Right lobe of liver (tissue), 6 donors: ENCODE measurements around the gene TMOD1. TPM values are rescaled to one million over a fixed set of nuclear protein-coding genes. Genes with fewer than 3 reads are reported as not detected.

ENCODE experiments used
- ATAC-seq, 4 donors: fragments of 200-7000 bp; cut with Tn5 transposase; one replicate each; pipeline ENCODE4 v1.9.1; 2020; ENCODE audit warnings: mild to moderate bottlenecking in 4 of 4, moderate library complexity in 4 of 4
- DNase-seq, 3 donors: peaks; one replicate each; pipeline ENCODE4 v3.0.0-alpha.2; 2020
- H3K27ac ChIP-seq, 3 donors: fragments of 200-600 bp; one replicate each; pipeline ENCODE4 v1.8.0; 2022
- H3K27me3 ChIP-seq, 2 donors: fragments of 200-600 bp; one replicate each; pipeline ENCODE4 v1.8.0; 2022
- H3K36me3 ChIP-seq, 4 donors: fragments of 200-600 bp; sonication (generic) in 1 of 4; one replicate each; pipeline versions ENCODE4 v1.5.1 to v1.8.0; 2017 to 2022; ENCODE audit warnings: control low read depth in 1 of 4
- H3K4me1 ChIP-seq, 4 donors: fragments of 200-600 bp; sonication (generic) in 1 of 4; one replicate each; pipeline versions ENCODE4 v1.5.1 to v1.8.0; 2017 to 2022; ENCODE audit warnings: control low read depth in 1 of 4
- H3K4me3 ChIP-seq, 3 donors: fragments of 200-600 bp; one replicate each; pipeline ENCODE4 v1.8.0; 2022
- H3K9me3 ChIP-seq, 4 donors: fragments of 200-600 bp; sonication (generic) in 1 of 4; one replicate each; pipeline versions ENCODE4 v1.5.1 to v1.8.0; 2017 to 2022; ENCODE audit warnings: control low read depth in 1 of 4
- CTCF ChIP-seq, 4 donors: fragments of 200-600 bp in 3 of 4; fragments of 450-650 bp in 1 of 4; IDR thresholded peaks; one replicate each; pipeline versions ENCODE4 v1.5.1 to v1.8.0; 2016 to 2022; ENCODE audit warnings: antibody characterized with exemption in 4 of 4, mild to moderate bottlenecking in 2 of 4
- POLR2A ChIP-seq: fragments of 450-650 bp; IDR thresholded peaks from one replicate; pipeline ENCODE4 v1.6.1; 2017; ENCODE audit warnings: antibody characterized with exemption, mild to moderate bottlenecking
- WGBS: methylation state at CpG from one replicate; pipeline ENCODE4 v1.1.6; 2018; ENCODE audit warnings: low coverage, low lambda C conversion rate; ENCODE audit not compliant: insufficient coverage; ENCODE audit errors: missing lambda C conversion rate; 5-methylcytosine and 5-hydroxymethylcytosine counted together
- intact Hi-C, 2 donors: fragments of 100-400 bp; cut with DNase I; formaldehyde crosslinking; loops; one replicate each; pipeline versions ENCODE4 v1.11.2 to v1.14.1; 2022
- total RNA-seq, 6 experiments: library from RNA; depleted of rRNA in 2 of 6; stranded (reverse); fragments of >200 nt in 2 of 6; fragmentation: NEBNext Ultra II Directional in 3 of 6; extraction: Animal tissue kit (Norgen Biotek cat#: 25700) in 3 of 6; gene quantifications; one replicate each; pipeline versions ENCODE4 v1.1.0 to v1.2.4, GENCODE V29; 2016 to 2023
- donor health status: DM: no; HTN: yes; CAD: no.
- donor health status: DM: no; HTN: no; CAD: no.
- donor health status: DM: no; HTN: no; CAD: no.
- donor health status: DM: no; HTN: yes; CAD: no.
- donor health status: DM: no; HTN: yes; CAD: no.

TMOD1 gene
- total RNA-seq, 6 experiments from 2014 or later = 5.9 to 14.3 (median 12.7) TPM

GRCh38 chr9:97636903-97637302, 135.4 kb downstream of the TMOD1 start:
- Histone ChIP-seq H3K9me3 (no peaks in the 10 kb centered on the region), H3K4me3 (no peak overlapping the region), H3K36me3 (peaks cover 0 to 13% (median 0%) of the 10 kb centered on the region in 4 donors), H3K4me1 (peaks cover 0 to 34% (median 9%) of the 10 kb centered on the region in 4 donors), H3K27ac (no peak overlapping the region), H3K27me3 (no peaks in the 10 kb centered on the region)
- no peak for DNase-seq
- intact Hi-C loops = no loop called here
- no peak for ATAC-seq
- 82% methylated on average over 3 of the region's 3 CpGs for WGBS
- TF ChIP-seq POLR2A (no peak), CTCF (IDR thresholded peaks at IDR 0.05) (no peak)

GRCh38 chr9:97638666-97639065, 137.2 kb downstream of the TMOD1 start:
- Histone ChIP-seq H3K4me1 (peaks cover 0 to 30% (median 9%) of the 10 kb centered on the region in 4 donors), H3K27me3 (no peaks in the 10 kb centered on the region), H3K4me3 (no peak overlapping the region), H3K9me3 (no peaks in the 10 kb centered on the region), H3K36me3 (peaks cover 0 to 29% (median 6%) of the 10 kb centered on the region in 4 donors), H3K27ac (no peak overlapping the region)
- TF ChIP-seq CTCF (IDR thresholded peaks at IDR 0.05) = no peak
- TF ChIP-seq POLR2A = no peak
- 40% methylated on average over 3 of the region's 3 CpGs for WGBS
- intact Hi-C loops = no loop called here
- no peak for DNase-seq
- no peak for ATAC-seq

- WGBS = 79% methylated on average over 2 of the region's 2 CpGs
- no peak for ATAC-seq
- Histone ChIP-seq H3K36me3 (peaks cover 0 to 33% (median 6%) of the 10 kb centered on the region in 4 donors), H3K9me3 (no peaks in the 10 kb centered on the region), H3K4me3 (no peak overlapping the region), H3K27me3 (no peaks in the 10 kb centered on the region), H3K27ac (no peak overlapping the region), H3K4me1 (peaks cover 0 to 23% (median 5%) of the 10 kb centered on the region in 4 donors)
- TF ChIP-seq POLR2A (no peak), CTCF (IDR thresholded peaks at IDR 0.05) (no peak)
- intact Hi-C loops = no loop called here
- no peak for DNase-seq
Observed at GRCh38 chr9:97640325-97640724, 138.9 kb downstream of the TMOD1 start.

- H3K4me3 ChIP-seq = no peak overlapping the region
- peaks cover 0 to 51% (median 7%) of the 10 kb centered on the region in 4 donors for H3K36me3 ChIP-seq
- H3K27ac ChIP-seq = no peak overlapping the region
- peaks cover 0 to 13% (median 2%) of the 10 kb centered on the region in 4 donors for H3K4me1 ChIP-seq
- no peak for TF ChIP-seq CTCF (IDR thresholded peaks at IDR 0.05)
- no peak for TF ChIP-seq POLR2A
- no peak for DNase-seq
- ATAC-seq = peak in 3 of 4 donors; percentile 22 to 52 (median 49)
- intact Hi-C loops = no loop called here
- no peaks in the 10 kb centered on the region for H3K27me3 ChIP-seq
- no peaks in the 10 kb centered on the region for H3K9me3 ChIP-seq
Observed at GRCh38 chr9:97645720-97646119, 144.3 kb downstream of the TMOD1 start.

- H3K4me3 ChIP-seq = no peak overlapping the region
- peaks cover 0 to 32% (median 6%) of the 10 kb centered on the region in 4 donors for H3K36me3 ChIP-seq
Observed at GRCh38 chr9:97647996-97648395, 146.5 kb downstream of the TMOD1 start.

More at GRCh38 chr9:97647996-97648395, 146.5 kb downstream of the TMOD1 start:
- no peak overlapping the region for H3K27ac ChIP-seq
- WGBS = 46% methylated on average over 5 of the region's 5 CpGs
- H3K27me3 ChIP-seq = no peaks in the 10 kb centered on the region
- no peaks in the 10 kb centered on the region for H3K9me3 ChIP-seq
- TF ChIP-seq CTCF (IDR thresholded peaks at IDR 0.05) (no peak), POLR2A (no peak)
- peaks cover 0 to 13% (median 2%) of the 10 kb centered on the region in 4 donors for H3K4me1 ChIP-seq
- no peak for DNase-seq
- intact Hi-C loops = no loop called here
- peak; percentile 74 to 91 (median 81) for ATAC-seq
